WTC11 (cell line): ENCODE results near the gene RGPD6.
"Not testable (repeated sequence)": the region's sequence is repeated elsewhere in the genome, so short reads cannot be mapped to it uniquely, and the experiment has no call there.

ENCODE experiments used
- ETV6 ChIP-seq: sonication (generic); formaldehyde crosslinking; IDR thresholded peaks from 2 replicates; pipeline ENCODE4 v1.8.1; 2022; ENCODE audit warnings: mild to moderate bottlenecking, missing genetic modification reagents
- GABPB1 ChIP-seq: sonication (generic); formaldehyde crosslinking; IDR thresholded peaks from 2 replicates; pipeline ENCODE4 v1.8.1; 2023; ENCODE audit warnings: mild to moderate bottlenecking, missing genetic modification reagents
- NFYB ChIP-seq: sonication (generic); formaldehyde crosslinking; conservative IDR thresholded peaks from 2 replicates; pipeline ENCODE4 v1.8.0; 2022; ENCODE audit warnings: low read depth, missing genetic modification reagents
- NR2C2 ChIP-seq: sonication (generic); formaldehyde crosslinking; IDR thresholded peaks from 2 replicates; pipeline ENCODE4 v1.8.0; 2022; ENCODE audit warnings: mild to moderate bottlenecking, missing genetic modification reagents
- RELA ChIP-seq: sonication (generic); formaldehyde crosslinking; IDR thresholded peaks from 2 replicates; pipeline ENCODE4 v1.8.1; 2022; ENCODE audit warnings: missing genetic modification reagents, mild to moderate bottlenecking, borderline replicate concordance
- SP1 ChIP-seq: sonication (generic); formaldehyde crosslinking; conservative IDR thresholded peaks from 2 replicates; pipeline ENCODE4 v1.8.1; 2022; ENCODE audit warnings: missing genetic modification reagents
- TCF7 ChIP-seq: sonication (generic); formaldehyde crosslinking; IDR thresholded peaks from 2 replicates; pipeline ENCODE4 v1.8.0; 2022; ENCODE audit warnings: mild to moderate bottlenecking, low read depth, missing genetic modification reagents, moderate library complexity
- ZNF396 ChIP-seq: fragments of 250-450 bp; sonication (Bioruptor Pico); IDR thresholded peaks from 2 replicates; pipeline ENCODE4 v1.8.0; 2021; ENCODE audit warnings: mild to moderate bottlenecking, moderate library complexity, borderline replicate concordance
- ZNF671 ChIP-seq: fragments of 250-450 bp; sonication (Bioruptor Pico); IDR thresholded peaks from 2 replicates; pipeline ENCODE4 v1.8.0; 2021; ENCODE audit warnings: mild to moderate bottlenecking
- TF ChIP-seq, protein P1 (sequence below): fragments of 200-600 bp; IDR thresholded peaks from 2 replicates; pipeline ENCODE4 v1.8.0; 2022; ENCODE audit warnings: antibody characterized with exemption
- TF ChIP-seq, protein P2 (sequence below): sonication (generic); formaldehyde crosslinking; IDR thresholded peaks from 2 replicates; pipeline ENCODE4 v1.8.0; 2022; ENCODE audit warnings: mild to moderate bottlenecking, missing genetic modification reagents
- TF ChIP-seq, protein P3 (sequence below): sonication (generic); formaldehyde crosslinking; IDR thresholded peaks from 2 replicates; pipeline ENCODE4 v1.8.1; 2023; ENCODE audit warnings: mild to moderate bottlenecking, missing genetic modification reagents, moderate library complexity
- TF ChIP-seq, protein P4 (sequence below): sonication (generic); formaldehyde crosslinking; IDR thresholded peaks from 2 replicates; pipeline ENCODE4 v1.8.1; 2022; ENCODE audit warnings: mild to moderate bottlenecking, moderate library complexity, missing genetic modification reagents

GRCh38 chr2:110482697-110483096, 94.3 kb downstream of the RGPD6 start:
- TF ChIP-seq, protein P1, sequence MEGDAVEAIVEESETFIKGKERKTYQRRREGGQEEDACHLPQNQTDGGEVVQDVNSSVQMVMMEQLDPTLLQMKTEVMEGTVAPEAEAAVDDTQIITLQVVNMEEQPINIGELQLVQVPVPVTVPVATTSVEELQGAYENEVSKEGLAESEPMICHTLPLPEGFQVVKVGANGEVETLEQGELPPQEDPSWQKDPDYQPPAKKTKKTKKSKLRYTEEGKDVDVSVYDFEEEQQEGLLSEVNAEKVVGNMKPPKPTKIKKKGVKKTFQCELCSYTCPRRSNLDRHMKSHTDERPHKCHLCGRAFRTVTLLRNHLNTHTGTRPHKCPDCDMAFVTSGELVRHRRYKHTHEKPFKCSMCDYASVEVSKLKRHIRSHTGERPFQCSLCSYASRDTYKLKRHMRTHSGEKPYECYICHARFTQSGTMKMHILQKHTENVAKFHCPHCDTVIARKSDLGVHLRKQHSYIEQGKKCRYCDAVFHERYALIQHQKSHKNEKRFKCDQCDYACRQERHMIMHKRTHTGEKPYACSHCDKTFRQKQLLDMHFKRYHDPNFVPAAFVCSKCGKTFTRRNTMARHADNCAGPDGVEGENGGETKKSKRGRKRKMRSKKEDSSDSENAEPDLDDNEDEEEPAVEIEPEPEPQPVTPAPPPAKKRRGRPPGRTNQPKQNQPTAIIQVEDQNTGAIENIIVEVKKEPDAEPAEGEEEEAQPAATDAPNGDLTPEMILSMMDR, result not testable (repeated sequence)
- TF ChIP-seq ZNF671 (CRISPR knock-in tag); ZNF396; ETV6 (CRISPR knock-in tag); RELA; GABPB1 (CRISPR knock-in tag); NFYB (CRISPR knock-in tag); TCF7; SP1; NR2C2: not testable (repeated sequence)
- TF ChIP-seq, protein P2, sequence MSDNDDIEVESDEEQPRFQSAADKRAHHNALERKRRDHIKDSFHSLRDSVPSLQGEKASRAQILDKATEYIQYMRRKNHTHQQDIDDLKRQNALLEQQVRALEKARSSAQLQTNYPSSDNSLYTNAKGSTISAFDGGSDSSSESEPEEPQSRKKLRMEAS, result not testable (repeated sequence)
- TF ChIP-seq, protein P3, sequence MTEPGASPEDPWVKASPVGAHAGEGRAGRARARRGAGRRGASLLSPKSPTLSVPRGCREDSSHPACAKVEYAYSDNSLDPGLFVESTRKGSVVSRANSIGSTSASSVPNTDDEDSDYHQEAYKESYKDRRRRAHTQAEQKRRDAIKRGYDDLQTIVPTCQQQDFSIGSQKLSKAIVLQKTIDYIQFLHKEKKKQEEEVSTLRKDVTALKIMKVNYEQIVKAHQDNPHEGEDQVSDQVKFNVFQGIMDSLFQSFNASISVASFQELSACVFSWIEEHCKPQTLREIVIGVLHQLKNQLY (CRISPR knock-in tag), result not testable (repeated sequence)
- TF ChIP-seq, protein P4, sequence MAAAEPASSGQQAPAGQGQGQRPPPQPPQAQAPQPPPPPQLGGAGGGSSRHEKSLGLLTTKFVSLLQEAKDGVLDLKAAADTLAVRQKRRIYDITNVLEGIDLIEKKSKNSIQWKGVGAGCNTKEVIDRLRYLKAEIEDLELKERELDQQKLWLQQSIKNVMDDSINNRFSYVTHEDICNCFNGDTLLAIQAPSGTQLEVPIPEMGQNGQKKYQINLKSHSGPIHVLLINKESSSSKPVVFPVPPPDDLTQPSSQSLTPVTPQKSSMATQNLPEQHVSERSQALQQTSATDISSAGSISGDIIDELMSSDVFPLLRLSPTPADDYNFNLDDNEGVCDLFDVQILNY (CRISPR knock-in tag), result not testable (repeated sequence)
